ENCODE data around the gene POU4F3.

- no peak for TF ChIP-seq CTCF (IDR thresholded peaks at IDR 0.05)
- no peak for TF ChIP-seq POLR2A (IDR thresholded peaks at IDR 0.05)
- no peak for TF ChIP-seq POLR2AphosphoS5 (IDR thresholded peaks at IDR 0.05)
These were observed 6.6 kb downstream of the POU4F3 start for GRCh38 chr5:146345240-146345577.
